Measurements from ENCODE around the gene UVSSA.

Gene UVSSA

DNA sequence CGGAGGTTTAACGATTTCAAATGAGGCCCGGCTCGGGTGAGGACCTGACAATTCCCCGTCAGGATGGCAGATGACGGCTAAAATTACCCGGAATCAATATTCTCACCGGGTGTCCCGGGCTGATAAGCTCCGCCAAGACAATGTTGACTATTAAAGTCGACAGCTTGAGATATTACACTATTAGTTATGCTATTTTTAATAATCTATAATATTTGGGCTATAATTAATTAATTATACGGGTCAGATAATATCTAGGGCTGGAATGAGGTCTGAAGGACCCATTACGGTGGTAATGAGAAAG lies 68.6 kb downstream of the UVSSA start:
- no peak overlapping the region for H3K27ac ChIP-seq
- TF ChIP-seq, protein P1, sequence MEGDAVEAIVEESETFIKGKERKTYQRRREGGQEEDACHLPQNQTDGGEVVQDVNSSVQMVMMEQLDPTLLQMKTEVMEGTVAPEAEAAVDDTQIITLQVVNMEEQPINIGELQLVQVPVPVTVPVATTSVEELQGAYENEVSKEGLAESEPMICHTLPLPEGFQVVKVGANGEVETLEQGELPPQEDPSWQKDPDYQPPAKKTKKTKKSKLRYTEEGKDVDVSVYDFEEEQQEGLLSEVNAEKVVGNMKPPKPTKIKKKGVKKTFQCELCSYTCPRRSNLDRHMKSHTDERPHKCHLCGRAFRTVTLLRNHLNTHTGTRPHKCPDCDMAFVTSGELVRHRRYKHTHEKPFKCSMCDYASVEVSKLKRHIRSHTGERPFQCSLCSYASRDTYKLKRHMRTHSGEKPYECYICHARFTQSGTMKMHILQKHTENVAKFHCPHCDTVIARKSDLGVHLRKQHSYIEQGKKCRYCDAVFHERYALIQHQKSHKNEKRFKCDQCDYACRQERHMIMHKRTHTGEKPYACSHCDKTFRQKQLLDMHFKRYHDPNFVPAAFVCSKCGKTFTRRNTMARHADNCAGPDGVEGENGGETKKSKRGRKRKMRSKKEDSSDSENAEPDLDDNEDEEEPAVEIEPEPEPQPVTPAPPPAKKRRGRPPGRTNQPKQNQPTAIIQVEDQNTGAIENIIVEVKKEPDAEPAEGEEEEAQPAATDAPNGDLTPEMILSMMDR (conservative IDR thresholded peaks at IDR 0.05), result no peak

GRCh38 chr4:1416051-1416947 lies 69.3 kb downstream of the UVSSA start:
- no peak overlapping the region for H3K27ac ChIP-seq
- TF ChIP-seq, protein P1 (conservative IDR thresholded peaks at IDR 0.05), result no peak

GRCh38 chr4:1416948-1417260 lies 69.9 kb downstream of the UVSSA start:
- TF ChIP-seq, protein P1 (conservative IDR thresholded peaks at IDR 0.05), result no peak
- no peak overlapping the region for H3K27ac ChIP-seq

- TF ChIP-seq, protein P1 (conservative IDR thresholded peaks at IDR 0.05), result peak; percentile 23
- H3K27ac ChIP-seq, result no peak overlapping the region
Measured at GRCh38 chr4:1417522-1418390, 70.7 kb downstream of the UVSSA start.

DNA sequence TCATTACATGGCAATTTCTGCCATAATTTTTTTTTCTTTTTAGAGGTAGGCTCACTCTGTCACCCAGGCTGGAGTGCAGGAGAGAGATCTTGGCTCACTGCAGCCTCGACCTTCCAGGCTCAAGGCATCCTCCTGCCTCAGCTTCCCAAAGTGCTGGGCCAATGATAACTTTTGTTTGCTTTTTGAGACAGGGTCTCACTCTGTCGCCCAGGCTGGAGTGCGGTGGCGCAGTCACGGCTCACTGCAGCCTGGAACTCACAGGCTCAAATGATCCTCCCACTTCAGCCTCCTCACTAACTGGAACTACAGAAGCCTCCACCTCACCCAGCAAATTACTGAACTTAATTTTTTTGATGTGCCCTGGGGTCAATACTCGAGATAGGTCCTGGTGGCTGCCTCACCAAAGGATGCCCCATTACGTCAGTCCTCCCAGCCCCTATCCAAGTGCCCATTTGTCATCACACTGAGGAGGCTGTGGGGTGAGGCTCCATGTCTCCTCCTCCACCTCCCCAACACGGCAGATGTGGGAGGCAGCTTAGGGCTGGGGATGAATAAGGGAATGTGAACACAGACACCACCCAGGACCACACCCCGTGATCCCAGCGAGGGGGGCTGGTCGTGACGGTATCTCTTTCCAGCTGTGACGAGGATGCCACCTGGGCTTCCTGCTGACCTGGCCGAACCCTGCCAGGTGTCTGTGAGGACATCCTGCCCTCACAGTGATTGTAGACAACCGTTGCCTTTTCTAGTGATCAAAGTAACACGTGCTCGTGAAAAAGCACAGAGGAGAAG lies 71.7 kb downstream of the UVSSA start:
- TF ChIP-seq, protein P1 (conservative IDR thresholded peaks at IDR 0.05), result no peak

DNA sequence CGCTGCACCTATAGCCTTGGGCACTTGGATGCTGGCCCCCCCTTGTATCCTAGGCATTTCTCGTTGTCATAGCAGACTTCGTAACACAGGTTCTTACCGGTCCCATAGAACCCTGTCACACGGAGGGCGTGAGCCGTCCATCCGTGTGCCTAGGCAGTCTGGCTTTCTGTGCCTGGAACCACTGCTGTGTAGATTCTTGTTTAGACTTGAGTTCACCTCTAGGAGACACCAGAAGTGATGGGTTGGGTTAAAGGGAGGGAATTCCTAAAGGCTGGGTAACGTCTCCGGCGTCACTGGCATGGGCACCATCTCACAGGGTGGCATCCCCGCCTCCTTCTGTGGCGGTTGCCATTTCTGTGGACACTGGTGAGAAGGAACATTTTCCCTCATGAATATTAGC lies 72.7 kb downstream of the UVSSA start:
- TF ChIP-seq, protein P1 (conservative IDR thresholded peaks at IDR 0.05), result no peak
- no peak overlapping the region for H3K27ac ChIP-seq

More for the DNA sequence above, 71.7 kb downstream of the UVSSA start:
- no peak overlapping the region for H3K27ac ChIP-seq

DNA sequence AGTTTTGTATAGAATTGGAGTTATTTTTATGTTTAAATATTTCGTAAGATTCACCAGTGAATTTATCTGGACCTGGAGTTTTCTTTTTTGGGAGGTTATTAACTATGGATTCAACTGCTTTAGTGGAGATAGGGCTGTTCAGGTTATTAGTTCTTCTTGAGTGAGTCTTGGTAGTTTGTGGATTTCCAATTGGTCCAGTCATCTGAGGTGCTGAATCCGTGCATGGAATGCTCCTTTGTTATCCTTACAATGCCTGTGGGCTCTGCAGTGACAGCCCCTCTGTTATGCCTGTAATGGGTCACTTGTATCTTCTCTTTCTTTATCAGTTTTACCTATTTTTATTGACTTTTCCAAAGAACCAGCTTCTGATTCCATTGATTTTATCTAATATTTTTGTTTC lies 74.6 kb downstream of the UVSSA start:
- TF ChIP-seq, protein P1 (conservative IDR thresholded peaks at IDR 0.05), result no peak
- H3K27ac ChIP-seq, result no peak overlapping the region

All from VCaP (cell line).